ENCODE measurements around the gene RGS12.

- TF ChIP-seq POLR2AphosphoS5 (IDR thresholded peaks at IDR 0.05; ENCODE audit: borderline replicate concordance, low read depth, low read length), result no peak
- no peak for TF ChIP-seq EZH2 (IDR thresholded peaks at IDR 0.05)
- no peak for TF ChIP-seq FOXP2 (optimal IDR thresholded peaks at IDR 0.05; ENCODE audit: control extremely low read depth, extremely low read length, insufficient read depth)
Measured at GRCh38 chr4:3263053-3263875, 29.6 kb upstream of the RGS12 start.

Data from SK-N-MC (cell line).